ENCODE results near the gene ZNF232.
"Not testable (repeated sequence)": the region's sequence is repeated elsewhere in the genome, so short reads cannot be mapped to it uniquely, and the experiment has no call there.

ZNF232 gene

DNA sequence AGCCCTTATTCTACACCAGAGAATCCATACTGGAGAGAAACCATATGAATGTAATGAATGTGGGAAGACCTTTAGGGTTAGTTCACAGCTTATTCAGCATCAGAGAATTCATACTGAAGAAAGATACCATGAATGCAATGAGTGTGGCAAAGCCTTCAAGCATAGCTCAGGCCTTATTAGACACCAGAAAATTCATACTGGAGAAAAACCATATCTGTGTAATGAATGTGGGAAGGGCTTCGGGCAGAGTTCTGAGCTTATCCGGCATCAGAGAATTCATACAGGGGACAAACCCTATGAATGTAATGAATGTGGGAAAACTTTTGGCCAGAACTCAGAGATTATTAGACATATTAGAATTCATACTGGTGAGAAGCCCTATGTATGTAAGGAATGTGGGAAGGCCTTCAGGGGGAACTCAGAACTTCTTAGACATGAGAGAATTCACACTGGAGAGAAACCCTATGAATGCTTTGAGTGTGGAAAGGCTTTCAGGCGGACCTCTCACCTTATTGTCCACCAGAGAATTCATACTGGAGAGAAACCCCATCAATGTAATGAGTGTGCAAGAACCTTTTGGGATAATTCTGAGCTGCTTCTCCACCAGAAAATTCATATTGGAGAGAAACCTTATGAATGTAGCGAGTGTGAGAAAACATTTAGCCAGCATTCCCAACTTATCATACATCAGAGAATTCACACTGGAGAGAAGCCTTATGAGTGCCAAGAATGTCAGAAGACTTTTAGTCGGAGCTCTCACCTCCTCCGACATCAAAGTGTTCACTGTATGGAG is 19.3 kb downstream of the ZNF232 start:
- DNase-seq: no peak

- DNase-seq: no peak
Measured at GRCh38 chr17:5080591-5080990, 31.1 kb downstream of the ZNF232 start.

DNA sequence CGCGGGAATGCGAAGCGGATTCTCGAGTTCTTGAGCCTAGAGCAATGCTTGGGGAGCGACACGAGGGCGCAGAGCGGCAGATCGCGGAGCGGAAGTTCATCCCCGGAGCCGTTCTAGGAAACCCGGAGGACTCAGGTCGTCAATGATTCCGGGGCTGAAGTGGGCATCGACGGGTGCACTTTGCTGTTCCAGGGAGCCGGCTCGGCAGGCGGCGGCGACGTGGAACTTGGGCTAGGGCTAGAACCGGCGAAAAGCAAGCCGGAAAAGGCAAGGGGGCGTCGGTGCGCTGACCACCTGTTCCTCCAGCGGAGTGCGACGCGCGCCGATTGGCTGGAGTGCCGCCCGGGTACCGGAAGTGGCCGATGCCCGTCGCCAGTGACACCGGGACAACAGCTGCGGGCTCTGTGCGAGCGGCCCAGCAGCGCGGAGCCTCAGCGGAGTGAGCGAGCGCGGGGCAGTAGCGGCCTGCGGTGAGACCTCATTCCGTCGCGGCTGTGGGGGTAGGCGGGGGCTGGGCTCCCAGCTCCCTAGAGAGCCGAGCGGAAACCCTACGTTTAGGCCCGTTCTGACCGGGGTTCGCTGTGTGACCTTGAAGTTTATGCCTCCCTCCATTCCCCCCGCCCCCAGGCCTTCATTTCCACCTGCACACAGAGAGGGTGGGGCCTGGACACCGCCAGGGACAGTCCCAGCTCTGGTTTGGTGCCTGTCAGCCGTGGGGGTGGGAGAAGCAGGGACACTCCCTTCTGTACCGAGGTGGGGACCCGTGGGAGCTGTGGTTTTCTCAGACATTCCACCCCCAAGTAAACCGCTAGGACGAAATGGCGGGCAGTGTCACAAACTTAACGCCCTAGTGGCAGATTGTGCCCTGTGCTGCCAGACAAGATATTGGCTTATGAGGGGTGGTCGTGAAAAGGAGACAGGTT is 33.3 kb downstream of the ZNF232 start, which contains the start of gene ZFP3:
TSS of gene ZFP3 (plus strand) at position 362 of the 923 bp plus-strand sequence. CDS start 13,038 bp downstream, outside the sequence.
- peak; percentile 28 for DNase-seq

DNA sequence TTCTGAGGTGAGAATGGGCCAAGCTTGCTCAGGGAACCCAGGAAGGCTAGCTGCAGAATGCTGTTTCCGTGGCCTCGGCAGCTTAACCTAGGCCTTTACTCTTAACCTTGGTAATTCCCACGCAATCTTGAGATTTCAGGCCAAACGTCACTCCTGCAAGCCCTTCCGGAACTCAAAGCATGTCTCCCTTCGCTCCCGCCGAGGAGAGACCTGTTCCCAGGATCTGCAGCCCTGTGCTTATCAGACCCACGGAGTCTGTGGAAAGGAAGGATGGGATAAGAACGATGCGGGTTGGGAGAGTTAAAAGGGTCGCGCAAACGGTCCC is 33.9 kb downstream of the ZNF232 start:
- no peak for DNase-seq

DNA sequence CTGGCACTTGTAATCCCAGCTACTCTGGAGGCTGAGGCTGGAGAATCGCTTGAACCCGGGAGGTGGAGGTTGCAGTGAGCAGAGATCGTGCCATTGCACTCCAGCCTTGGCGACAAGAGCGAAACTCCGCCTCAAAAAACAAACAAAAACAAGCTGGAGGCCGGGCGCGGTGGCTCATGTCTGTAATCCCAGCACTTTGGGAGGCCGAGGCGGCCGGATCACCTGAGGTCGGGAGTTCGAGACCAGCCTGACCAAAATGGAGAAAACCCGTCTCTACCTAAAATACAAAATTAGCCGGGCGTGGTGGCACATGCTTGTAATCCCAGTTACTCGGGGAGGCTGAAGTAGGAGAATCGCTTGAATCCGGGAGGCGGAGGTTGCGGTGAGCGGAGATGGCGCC is 34.4 kb downstream of the ZNF232 start:
- DNase-seq: not testable (repeated sequence)

GRCh38 chr17:5075472-5075871 is 36.2 kb downstream of the ZNF232 start:
- not testable (repeated sequence) for DNase-seq

DNA sequence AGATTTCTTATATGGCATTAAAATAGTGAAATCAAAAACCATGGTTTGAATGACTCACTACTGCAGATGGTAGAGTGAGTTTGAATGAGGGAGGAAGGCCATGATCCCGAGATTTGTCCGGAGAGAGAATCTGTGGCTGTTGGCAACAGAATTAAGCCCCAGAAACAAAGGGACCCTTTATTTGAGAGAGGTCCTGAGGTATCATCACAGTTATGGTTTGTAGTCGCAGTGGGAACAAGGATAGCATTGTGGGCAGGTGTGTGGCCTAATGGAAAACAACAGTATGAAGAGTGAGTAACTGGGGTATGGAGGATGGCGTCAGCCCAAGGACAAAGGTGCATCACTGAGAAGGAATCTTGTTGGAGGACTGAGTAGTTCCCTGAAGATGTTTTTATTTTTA is 42.0 kb downstream of the ZNF232 start:
- no peak for DNase-seq

- DNase-seq: no peak
Measured at GRCh38 chr17:5068236-5068635, 43.4 kb downstream of the ZNF232 start.

DNA sequence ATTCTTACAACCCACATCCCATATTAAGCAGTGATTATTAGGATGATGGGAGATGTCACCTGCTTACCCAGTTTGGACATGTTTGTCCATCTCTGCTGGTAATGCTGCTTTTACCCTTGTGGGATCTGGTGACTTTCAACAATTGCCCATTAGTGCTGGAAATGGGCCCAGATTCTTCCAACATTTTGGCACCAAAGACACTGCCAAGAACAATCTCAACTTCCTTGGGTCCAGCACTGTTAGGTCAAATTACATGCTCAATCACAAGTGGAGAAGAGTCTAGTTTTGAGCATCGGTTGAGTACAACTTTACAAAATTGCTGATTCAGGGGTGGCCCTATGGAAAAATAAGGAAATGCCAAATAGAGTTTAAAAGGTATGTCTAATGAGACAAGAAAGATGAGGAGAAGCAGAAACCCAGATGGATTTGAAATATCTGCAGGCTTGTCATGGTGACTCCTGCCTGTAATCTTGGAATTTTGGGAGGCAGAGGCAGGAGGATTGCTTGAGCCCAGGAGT is 46.4 kb downstream of the ZNF232 start:
- DNase-seq: no peak
